Upper lobe of left lung (tissue), 4 donors: ENCODE data around the gene USP34.

Experiments
- POLR2A ChIP-seq, 4 donors: fragments of 450-650 bp; IDR thresholded peaks; one replicate each; pipeline ENCODE4 v1.5.1; 2016 to 2017; ENCODE audit warnings: antibody characterized with exemption in 4 of 4, mild to moderate bottlenecking in 2 of 4
- TF ChIP-seq, protein P1 (sequence below), 6 experiments: fragments of 450-650 bp in 4 of 6; fragments of 200-600 bp in 2 of 6; sonication (generic) in 2 of 6; IDR thresholded peaks; one replicate each; pipeline ENCODE4 v1.5.1; 2016 to 2019; ENCODE audit warnings: antibody characterized with exemption in 6 of 6

DNA sequence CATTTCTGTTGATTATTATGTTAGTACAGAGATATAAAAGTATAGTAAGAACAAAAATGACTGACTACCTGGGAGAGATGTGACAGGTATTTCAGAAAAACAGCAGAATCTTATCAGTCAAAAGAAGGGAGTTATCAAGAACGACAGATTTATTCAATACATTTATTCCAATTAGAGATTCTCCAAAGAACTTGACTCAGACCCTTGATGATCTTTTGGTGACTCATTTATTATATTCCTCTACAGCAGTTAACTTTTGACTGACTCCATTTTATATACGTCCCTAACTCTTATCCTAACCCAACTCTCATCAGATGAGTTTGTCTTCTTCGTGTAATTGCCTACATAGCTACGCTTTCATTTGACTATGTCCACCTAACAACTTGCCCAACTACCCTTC lies 217.8 kb downstream of the USP34 start:
- TF ChIP-seq, protein P1, sequence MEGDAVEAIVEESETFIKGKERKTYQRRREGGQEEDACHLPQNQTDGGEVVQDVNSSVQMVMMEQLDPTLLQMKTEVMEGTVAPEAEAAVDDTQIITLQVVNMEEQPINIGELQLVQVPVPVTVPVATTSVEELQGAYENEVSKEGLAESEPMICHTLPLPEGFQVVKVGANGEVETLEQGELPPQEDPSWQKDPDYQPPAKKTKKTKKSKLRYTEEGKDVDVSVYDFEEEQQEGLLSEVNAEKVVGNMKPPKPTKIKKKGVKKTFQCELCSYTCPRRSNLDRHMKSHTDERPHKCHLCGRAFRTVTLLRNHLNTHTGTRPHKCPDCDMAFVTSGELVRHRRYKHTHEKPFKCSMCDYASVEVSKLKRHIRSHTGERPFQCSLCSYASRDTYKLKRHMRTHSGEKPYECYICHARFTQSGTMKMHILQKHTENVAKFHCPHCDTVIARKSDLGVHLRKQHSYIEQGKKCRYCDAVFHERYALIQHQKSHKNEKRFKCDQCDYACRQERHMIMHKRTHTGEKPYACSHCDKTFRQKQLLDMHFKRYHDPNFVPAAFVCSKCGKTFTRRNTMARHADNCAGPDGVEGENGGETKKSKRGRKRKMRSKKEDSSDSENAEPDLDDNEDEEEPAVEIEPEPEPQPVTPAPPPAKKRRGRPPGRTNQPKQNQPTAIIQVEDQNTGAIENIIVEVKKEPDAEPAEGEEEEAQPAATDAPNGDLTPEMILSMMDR (IDR thresholded peaks at IDR 0.05) = no peak
- no peak for TF ChIP-seq POLR2A (IDR thresholded peaks at IDR 0.05)
